Measurements from ENCODE around the gene ZNF773. TPM values are rescaled to one million over a fixed set of nuclear protein-coding genes. Genes with fewer than 3 reads are reported as not detected.
A peak's percentile ranks its signal among the peaks of the same experiment; 100 is the strongest.
"Not testable (repeated sequence)": the region's sequence is repeated elsewhere in the genome, so short reads cannot be mapped to it uniquely, and the experiment has no call there.

Gene ZNF773
- total RNA-seq, 1 experiment from 2014 or later, result 10.2 TPM

- POLR2A ChIA-PET, result interaction anchor here (0.6 kb wide), 1 partner anchor 240 kb away, joined by 6 read pairs; no protein-coding TSS in a partner anchor
- ATAC-seq; H3K36me3 ChIP-seq (ENCODE audit: control insufficient read depth, insufficient read depth, low read length); H3K4me1 ChIP-seq (ENCODE audit: control insufficient read depth, insufficient read depth, low read length); H3K9me3 ChIP-seq (ENCODE audit: control insufficient read depth, insufficient read depth, low read depth, low read length); CTCF ChIA-PET; intact Hi-C loops (cut with micrococcal nuclease; ENCODE audit: unreplicated experiment); DNase-seq (ENCODE audit: low read depth, low spot score); in situ Hi-C loops (cut with HindIII; ENCODE audit: low pct_unique_long_range_greater_than_20kb, low sequenced_read_pairs); H3K27me3 ChIP-seq (ENCODE audit: control insufficient read depth, insufficient read depth, low read length): not testable (repeated sequence)
- BruUV-seq (replicated peaks), result TSS peak; percentile 62
- peak overlapping the region; percentile 60 to 61 for H3K4me3 ChIP-seq (ENCODE audit: low read depth in 2 of 2, low read length in 2 of 2)
- peak overlapping the region; percentile 39; the same call in 1 of the 2 replicates for H3K27ac ChIP-seq (ENCODE audit: low read length)
These were observed 662 bp downstream of the ZNF773 start for GRCh38 chr19:57500400-57500799.

- H3K27me3 ChIP-seq (ENCODE audit: control insufficient read depth, insufficient read depth, low read length), result no peaks in the 10 kb centered on the region
- no peaks in the 10 kb centered on the region for H3K4me1 ChIP-seq (ENCODE audit: control insufficient read depth, insufficient read depth, low read length)
- ATAC-seq, result no peak
- BruUV-seq (replicated peaks), result no TSS peak
- TF ChIP-seq POLR2AphosphoS5 (IDR thresholded peaks at IDR 0.05; ENCODE audit: low read depth, low read length) (no peak), REST (IDR thresholded peaks at IDR 0.05; ENCODE audit: insufficient read depth in 1 of 2, low read depth in 2 of 2, low read length in 1 of 2) (no peak), TCF7L2 (IDR thresholded peaks at IDR 0.05; ENCODE audit: low read depth, low read length) (no peak), CTCF (IDR thresholded peaks at IDR 0.05) (no peak), SIN3A (IDR thresholded peaks at IDR 0.05; ENCODE audit: borderline replicate concordance, insufficient read depth, low read depth, low read length) (no peak)
- peaks cover 8% of the 10 kb centered on the region; the same call in 1 of the 2 replicates for H3K36me3 ChIP-seq (ENCODE audit: control insufficient read depth, insufficient read depth, low read length)
- peaks cover 41% of the 10 kb centered on the region; the same call in 1 of the 2 replicates for H3K9me3 ChIP-seq (ENCODE audit: control insufficient read depth, insufficient read depth, low read depth, low read length)
- in situ Hi-C loops (cut with HindIII; ENCODE audit: low pct_unique_long_range_greater_than_20kb, low sequenced_read_pairs), result no loop called here
- no peak for DNase-seq (ENCODE audit: low read depth, low spot score)
- ChIA-PET CTCF (no interaction called here), POLR2A (no interaction called here)
- H3K4me3 ChIP-seq (ENCODE audit: low read depth in 2 of 2, low read length in 2 of 2), result no peak overlapping the region
- intact Hi-C loops (cut with micrococcal nuclease; ENCODE audit: unreplicated experiment), result no loop called here
- H3K27ac ChIP-seq (ENCODE audit: low read length), result no peak overlapping the region
These were observed 6.4 kb downstream of the ZNF773 start for GRCh38 chr19:57506163-57506562.

GRCh38 chr19:57511484-57511883 is 11.7 kb downstream of the ZNF773 start:
- no peak overlapping the region for H3K4me3 ChIP-seq (ENCODE audit: low read depth in 2 of 2, low read length in 2 of 2)
- peaks cover 2% of the 10 kb centered on the region; the same call in 1 of the 2 replicates for H3K36me3 ChIP-seq (ENCODE audit: control insufficient read depth, insufficient read depth, low read length)
- in situ Hi-C loops (cut with HindIII; ENCODE audit: low pct_unique_long_range_greater_than_20kb, low sequenced_read_pairs) (no loop called here), intact Hi-C loops (cut with micrococcal nuclease; ENCODE audit: unreplicated experiment) (no loop called here)
- TF ChIP-seq POLR2AphosphoS5 (IDR thresholded peaks at IDR 0.05; ENCODE audit: low read depth, low read length), result no peak
- no peak for TF ChIP-seq TCF7L2 (IDR thresholded peaks at IDR 0.05; ENCODE audit: low read depth, low read length)
- TF ChIP-seq REST (IDR thresholded peaks at IDR 0.05; ENCODE audit: insufficient read depth in 1 of 2, low read depth in 2 of 2, low read length in 1 of 2), result no peak
- TF ChIP-seq SIN3A (IDR thresholded peaks at IDR 0.05; ENCODE audit: borderline replicate concordance, insufficient read depth, low read depth, low read length), result no peak
- TF ChIP-seq CTCF (IDR thresholded peaks at IDR 0.05), result no peak
- H3K27me3 ChIP-seq (ENCODE audit: control insufficient read depth, insufficient read depth, low read length), result no peaks in the 10 kb centered on the region
- ChIA-PET CTCF (interaction anchor here (0.6 kb wide), 1 partner anchor 113 kb away, joined by 3 read pairs; no protein-coding TSS in a partner anchor), POLR2A (interaction anchor here (0.6 kb wide), 1 partner anchor 15 kb away, joined by 3 read pairs; no protein-coding TSS in a partner anchor)
- ATAC-seq (no peak), DNase-seq (ENCODE audit: low read depth, low spot score) (no peak)
- no TSS peak for BruUV-seq (replicated peaks)
- H3K4me1 ChIP-seq (ENCODE audit: control insufficient read depth, insufficient read depth, low read length), result no peaks in the 10 kb centered on the region
- no peak overlapping the region for H3K27ac ChIP-seq (ENCODE audit: low read length)
- peaks cover 75% of the 10 kb centered on the region for H3K9me3 ChIP-seq (ENCODE audit: control insufficient read depth, insufficient read depth, low read depth, low read length)

Measured in Panc1 (cell line).